HL-60 (cell line): Measurements from ENCODE around the gene RIN3.

ENCODE experiments used
- DNase-seq, 2 experiments: peaks; one replicate each; pipeline ENCODE4 v3.0.0-alpha.2; 2010 to 2020; ENCODE audit warnings: low read depth in 1 of 2, low spot score in 1 of 2
- H3K27ac ChIP-seq: fragments of 250-450 bp; sonication (Bioruptor Pico); replicated peaks from 2 replicates; pipeline ENCODE4 v1.5.1; 2020; ENCODE audit warnings: mild to moderate bottlenecking, moderate library complexity
- H3K27me3 ChIP-seq: fragments of 250-450 bp; sonication (Bioruptor Pico); 2 replicates; pipeline ENCODE4 v1.5.1; 2021; ENCODE audit warnings: mild to moderate bottlenecking, moderate library complexity; ENCODE audit not compliant: insufficient read depth, poor library complexity, severe bottlenecking
- H3K4me3 ChIP-seq: replicated peaks from 2 replicates; pipeline ENCODE4 v1.5.1; 2011; ENCODE audit warnings: mild to moderate bottlenecking, control low read depth, low read length; ENCODE audit not compliant: insufficient read depth
- CTCF ChIP-seq: IDR thresholded peaks from one replicate; pipeline ENCODE4 v1.5.1; 2011; ENCODE audit warnings: low read length, control low read depth, inconsistent platforms; ENCODE audit not compliant: insufficient read depth
- GABPA ChIP-seq: IDR thresholded peaks from 2 replicates; pipeline ENCODE4 v1.6.1; 2012; ENCODE audit warnings: low read depth
- POLR2AphosphoS5 ChIP-seq: IDR thresholded peaks from 2 replicates; pipeline ENCODE4 v1.6.1; 2012; ENCODE audit warnings: low read depth
- REST ChIP-seq: IDR thresholded peaks from 2 replicates; pipeline ENCODE4 v1.6.1; 2012; ENCODE audit warnings: low read depth; ENCODE audit not compliant: insufficient replicate concordance
- SPI1 ChIP-seq: IDR thresholded peaks from 2 replicates; pipeline ENCODE4 v1.6.1; 2012; ENCODE audit warnings: low read depth, mild to moderate bottlenecking, borderline replicate concordance

Gene RIN3

DNA sequence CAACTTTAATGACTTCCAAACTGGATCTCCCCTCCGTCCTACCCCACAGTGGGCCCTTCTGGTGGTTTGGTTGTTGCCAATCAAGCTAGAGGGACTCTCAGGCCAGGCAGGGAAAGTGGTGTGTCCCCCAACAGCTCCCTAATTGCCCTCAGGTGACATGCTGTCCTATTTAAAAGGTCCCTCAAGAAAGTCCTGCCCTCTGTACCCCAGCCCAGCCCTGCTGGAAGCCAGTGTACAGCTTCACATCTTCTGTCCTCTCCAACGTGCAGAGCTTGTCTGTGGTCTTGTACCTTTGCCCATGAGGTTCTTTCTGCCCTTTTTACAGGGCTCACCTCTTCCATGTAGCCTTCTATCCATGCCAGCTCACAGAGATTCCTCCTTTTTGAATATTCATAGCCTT is 4.2 kb downstream of the RIN3 start:
- DNase-seq, result no peak
- H3K27ac ChIP-seq, result peak overlapping the region; percentile 30
- H3K4me3 ChIP-seq, result no peak overlapping the region
- TF ChIP-seq POLR2AphosphoS5, result no peak
- no peak for TF ChIP-seq GABPA
- H3K27me3 ChIP-seq, result no peaks in the 10 kb centered on the region

DNA sequence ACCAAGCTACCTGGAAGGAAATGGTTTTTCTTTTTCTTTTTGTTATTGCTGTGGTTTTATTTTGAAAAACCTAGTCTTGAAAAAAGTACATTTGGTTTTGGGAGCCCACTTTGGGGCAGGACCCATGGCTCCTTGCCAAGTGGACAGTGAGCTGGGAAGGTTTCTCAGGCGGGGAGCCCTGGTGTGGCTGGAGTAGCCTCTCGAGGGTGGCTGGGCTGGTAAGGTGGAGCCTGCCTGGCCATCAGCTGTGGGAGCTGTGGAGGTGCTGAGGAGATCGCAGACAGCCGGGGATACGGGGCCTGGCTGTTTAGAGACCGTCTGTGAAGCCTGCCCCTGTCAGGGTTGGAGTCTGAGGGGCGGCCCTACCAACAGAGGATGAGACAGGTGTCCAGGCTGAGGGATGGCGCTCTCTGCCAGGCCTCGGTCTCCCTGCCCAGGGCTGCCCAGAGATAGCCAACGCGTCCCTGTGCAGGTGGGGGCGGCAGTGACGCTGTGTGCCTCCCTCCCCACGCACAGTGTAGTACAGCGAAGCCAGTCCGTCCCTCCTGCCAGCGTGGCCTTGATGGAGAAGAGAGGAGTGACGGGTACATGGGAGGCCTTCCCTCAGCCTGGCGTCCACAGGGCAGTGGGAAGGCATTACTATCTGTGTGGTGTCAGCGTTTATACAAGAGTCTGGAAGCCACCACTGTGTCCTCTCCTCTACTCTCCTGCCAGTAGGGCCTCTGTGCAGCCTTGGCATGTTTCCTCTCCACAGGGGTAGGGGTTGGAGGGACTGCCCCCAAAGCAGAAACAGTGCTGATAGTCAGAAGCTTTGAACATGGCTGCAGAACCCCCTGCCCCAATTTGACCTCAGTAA is 5.9 kb downstream of the RIN3 start:
- no peak overlapping the region for H3K4me3 ChIP-seq
- peak overlapping the region; percentile 69 for H3K27ac ChIP-seq
- TF ChIP-seq CTCF (no peak), SPI1 (no peak), REST (no peak), GABPA (no peak), POLR2AphosphoS5 (no peak)
- no peaks in the 10 kb centered on the region for H3K27me3 ChIP-seq
- DNase-seq, result no peak

DNA sequence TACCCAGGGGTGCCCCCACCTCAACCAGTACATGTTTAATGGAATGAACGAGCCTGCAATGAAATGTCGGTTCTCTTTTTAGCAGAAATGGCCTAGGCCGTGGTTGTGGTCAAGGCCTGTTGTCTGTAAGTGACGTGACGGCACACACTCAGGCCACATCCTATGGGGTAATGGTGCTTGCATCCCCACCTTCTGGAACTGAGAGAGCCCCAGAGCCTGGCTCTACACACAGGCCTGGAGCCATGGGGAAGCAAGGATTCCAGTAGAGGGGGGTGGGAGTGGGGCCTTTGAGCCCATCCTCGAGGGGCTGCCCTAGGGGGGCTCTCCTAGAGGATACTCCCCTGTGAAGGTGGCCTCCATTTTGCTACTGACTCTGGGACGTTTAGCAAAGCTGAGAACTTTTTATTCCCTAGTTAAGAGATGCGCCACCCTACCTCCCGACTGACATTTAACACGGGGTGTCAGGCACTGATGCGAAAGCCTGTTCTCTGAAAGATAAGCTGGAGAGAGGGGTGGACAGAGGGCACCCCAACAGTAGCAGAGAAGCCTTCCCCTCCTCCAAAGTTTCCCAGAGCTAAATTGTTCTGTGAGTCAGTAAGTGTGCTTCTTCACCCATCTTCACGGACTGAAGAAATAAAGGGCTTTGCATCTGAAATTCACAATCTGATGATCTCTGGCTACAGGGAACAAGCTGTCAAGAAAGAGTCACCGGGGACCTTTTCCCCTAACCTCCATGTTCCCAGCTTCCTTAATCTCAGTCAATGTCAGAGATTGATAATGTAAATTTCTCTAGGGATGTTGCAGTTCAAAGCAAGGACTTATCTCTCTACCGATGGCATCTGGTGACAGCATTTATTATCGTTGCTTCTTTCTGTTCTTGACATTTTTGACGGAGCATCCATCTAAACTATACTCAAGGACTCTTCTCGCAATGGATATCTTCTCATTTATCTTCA is 6.8 kb downstream of the RIN3 start:
- no peak for TF ChIP-seq CTCF
- TF ChIP-seq SPI1, result peak; percentile 19; the same call in 1 of the 2 replicates
- TF ChIP-seq POLR2AphosphoS5, result peak; percentile 37; the same call in 1 of the 2 replicates
- Histone ChIP-seq H3K27ac (peak overlapping the region; percentile 69), H3K27me3 (no peaks in the 10 kb centered on the region), H3K4me3 (no peak overlapping the region)
- DNase-seq, result peak in 1 of 2 experiments; percentile 88

DNA sequence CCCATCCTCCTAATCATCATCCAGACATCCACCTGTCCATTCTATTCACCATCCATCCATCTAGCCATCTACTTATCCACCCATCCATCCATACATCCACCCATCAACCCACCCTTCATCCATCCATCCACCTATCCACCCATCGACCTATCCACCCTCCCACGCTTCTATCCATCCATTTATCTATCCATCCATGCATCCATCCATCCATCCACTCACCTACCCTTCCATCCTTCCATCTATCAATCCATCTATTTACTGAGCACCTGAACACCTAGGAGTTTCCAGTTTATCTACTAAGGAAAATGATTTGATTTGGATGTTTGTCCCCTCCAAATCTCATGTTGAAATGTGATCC is 7.5 kb downstream of the RIN3 start:
- no peaks in the 10 kb centered on the region for H3K27me3 ChIP-seq
- TF ChIP-seq CTCF, result no peak
- no peak for TF ChIP-seq POLR2AphosphoS5
- TF ChIP-seq GABPA, result no peak
- TF ChIP-seq REST, result no peak
- no peak for TF ChIP-seq SPI1
- DNase-seq, result no peak
- no peak overlapping the region for H3K27ac ChIP-seq
- H3K4me3 ChIP-seq, result no peak overlapping the region
